WI38 (cell line): Measurements from ENCODE around the gene DCUN1D2.
"Not testable (repeated sequence)": the region's sequence is repeated elsewhere in the genome, so short reads cannot be mapped to it uniquely, and the experiment has no call there.

Experiments
- H3K4me3 ChIP-seq: 2 replicates; pipeline ENCODE4 v1.5.1; 2011; ENCODE audit warnings: low read depth, mild to moderate bottlenecking, control low read depth, low read length
- TF ChIP-seq, protein P1 (sequence below): IDR thresholded peaks from 2 replicates; pipeline ENCODE4 v1.5.1; 2012; ENCODE audit warnings: low read depth, mild to moderate bottlenecking, control low read depth, low read length

Gene DCUN1D2

DNA sequence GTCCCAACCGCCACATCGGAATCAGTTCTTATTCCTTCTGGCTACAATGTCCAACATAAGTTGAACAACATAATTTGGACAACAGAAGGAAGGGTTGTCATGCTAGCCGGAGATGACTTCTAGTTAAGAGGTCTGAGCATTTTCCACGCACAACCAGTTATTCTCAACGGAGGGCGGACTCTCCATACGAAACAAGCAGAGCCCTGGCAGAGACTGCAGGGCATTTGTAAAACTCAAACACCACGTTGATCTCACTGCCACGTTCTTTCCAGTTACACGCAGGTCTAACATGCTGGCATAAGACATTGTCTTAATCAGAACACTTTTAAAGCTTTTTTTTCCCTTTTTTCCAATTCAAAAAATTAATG is 38.3 kb upstream of the DCUN1D2 start:
- H3K4me3 ChIP-seq, result no peak overlapping the region
- TF ChIP-seq, protein P1, sequence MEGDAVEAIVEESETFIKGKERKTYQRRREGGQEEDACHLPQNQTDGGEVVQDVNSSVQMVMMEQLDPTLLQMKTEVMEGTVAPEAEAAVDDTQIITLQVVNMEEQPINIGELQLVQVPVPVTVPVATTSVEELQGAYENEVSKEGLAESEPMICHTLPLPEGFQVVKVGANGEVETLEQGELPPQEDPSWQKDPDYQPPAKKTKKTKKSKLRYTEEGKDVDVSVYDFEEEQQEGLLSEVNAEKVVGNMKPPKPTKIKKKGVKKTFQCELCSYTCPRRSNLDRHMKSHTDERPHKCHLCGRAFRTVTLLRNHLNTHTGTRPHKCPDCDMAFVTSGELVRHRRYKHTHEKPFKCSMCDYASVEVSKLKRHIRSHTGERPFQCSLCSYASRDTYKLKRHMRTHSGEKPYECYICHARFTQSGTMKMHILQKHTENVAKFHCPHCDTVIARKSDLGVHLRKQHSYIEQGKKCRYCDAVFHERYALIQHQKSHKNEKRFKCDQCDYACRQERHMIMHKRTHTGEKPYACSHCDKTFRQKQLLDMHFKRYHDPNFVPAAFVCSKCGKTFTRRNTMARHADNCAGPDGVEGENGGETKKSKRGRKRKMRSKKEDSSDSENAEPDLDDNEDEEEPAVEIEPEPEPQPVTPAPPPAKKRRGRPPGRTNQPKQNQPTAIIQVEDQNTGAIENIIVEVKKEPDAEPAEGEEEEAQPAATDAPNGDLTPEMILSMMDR, result no peak

DNA sequence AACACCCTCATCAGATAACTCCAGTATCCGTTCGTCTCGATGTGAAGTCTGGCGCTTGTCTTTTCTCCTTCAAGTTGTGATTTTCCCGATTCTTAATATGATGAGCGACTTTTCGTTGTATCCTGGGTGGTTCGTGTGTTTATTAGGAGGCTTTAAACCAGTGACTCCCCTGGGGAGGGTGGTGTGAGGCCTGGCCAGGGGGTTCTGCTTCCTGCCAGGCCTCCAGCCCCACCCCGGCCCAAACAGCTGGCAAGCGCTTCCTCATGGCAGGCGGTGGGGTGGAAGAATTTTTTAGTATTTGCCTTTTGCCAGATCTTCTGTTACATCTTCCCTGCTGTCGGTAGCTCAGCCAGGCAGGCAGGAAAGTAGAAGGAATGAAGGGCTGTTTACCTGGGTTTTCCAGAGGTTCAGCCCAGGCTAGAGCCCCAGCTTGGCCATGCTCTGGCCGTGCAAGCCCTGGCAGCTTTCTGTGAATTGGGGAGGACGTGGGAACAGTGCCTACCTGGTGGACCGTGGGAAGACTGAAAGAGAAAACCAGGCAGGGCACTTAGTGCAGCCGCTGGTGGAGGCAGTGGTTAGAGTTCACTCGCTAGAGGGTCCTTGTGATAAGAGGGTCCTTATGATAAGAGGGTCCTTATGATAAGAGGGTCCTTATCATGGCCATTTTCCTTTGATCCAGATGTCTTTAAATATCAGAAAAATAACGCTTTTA is 37.7 kb upstream of the DCUN1D2 start:
- TF ChIP-seq, protein P1, result no peak
- H3K4me3 ChIP-seq, result no peak overlapping the region

DNA sequence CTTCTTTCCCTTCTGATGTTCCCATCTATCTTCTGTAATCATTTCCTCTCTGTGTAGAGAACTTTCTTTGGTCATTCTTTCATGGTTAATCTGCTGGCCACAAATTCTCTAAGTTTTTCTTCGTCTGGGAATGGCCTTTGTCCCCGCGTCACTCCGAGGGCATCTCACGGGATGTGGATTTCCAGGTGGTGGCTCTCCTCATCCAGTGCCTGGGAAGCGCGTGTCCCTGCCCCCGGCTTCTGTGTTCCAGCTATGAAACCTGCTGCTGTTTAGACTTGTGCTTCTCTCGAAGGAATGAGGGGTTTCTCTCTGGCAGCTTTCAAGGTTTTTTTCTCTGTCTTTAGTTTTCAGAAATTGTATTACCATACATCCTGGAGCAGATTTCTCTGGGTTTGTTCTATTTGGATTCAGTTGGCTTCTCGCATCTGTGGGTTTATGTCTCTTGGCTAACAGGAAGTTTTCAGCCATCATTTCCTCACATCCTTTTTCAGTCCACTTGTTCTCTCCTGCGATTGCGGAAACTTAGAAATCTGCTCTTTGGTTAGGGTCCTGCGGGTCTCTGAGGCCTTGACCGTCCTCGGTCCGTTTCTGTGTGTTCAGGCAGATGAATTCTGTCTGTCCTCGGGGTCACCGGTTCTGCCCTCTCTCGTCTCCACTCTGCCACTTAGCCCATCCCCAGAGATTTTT is 36.9 kb upstream of the DCUN1D2 start:
- H3K4me3 ChIP-seq, result no peak overlapping the region
- TF ChIP-seq, protein P1, result no peak

DNA sequence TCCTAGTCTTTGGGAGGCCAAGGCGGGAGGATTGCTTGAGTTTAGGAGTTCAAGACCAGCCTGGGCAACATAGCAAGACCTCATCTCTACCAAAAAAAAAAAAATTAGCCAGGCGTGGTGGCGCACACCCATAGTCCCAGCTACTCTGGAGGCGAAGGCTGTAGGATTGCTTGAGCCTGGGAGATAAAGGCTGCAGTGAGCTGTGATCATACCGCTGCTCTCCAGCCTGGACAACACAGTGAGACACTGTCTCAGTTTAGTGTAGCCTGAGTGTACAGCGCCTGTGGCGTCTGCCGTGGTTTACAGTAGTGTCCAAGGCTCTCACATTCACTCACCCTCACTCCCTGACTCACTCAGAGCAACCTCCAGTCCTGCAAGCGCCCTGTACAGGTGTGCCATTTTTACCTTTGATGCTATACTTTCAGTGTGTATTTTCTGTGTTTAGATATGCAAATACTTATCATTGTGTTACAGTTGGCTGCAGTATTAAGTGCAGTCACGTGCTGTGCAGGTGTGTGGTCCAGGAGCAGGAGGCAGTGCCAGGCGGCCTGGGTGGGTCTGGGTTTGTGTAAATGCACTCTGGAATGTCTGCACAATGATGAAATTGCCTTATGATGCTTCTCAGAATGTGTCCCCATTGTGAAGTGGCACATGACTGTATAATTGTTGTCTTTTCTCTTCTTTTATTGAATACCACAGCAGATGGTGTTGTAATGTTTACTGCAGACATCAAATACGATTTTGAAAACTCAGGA is 36.1 kb upstream of the DCUN1D2 start:
- TF ChIP-seq, protein P1, result no peak
- no peak overlapping the region for H3K4me3 ChIP-seq

DNA sequence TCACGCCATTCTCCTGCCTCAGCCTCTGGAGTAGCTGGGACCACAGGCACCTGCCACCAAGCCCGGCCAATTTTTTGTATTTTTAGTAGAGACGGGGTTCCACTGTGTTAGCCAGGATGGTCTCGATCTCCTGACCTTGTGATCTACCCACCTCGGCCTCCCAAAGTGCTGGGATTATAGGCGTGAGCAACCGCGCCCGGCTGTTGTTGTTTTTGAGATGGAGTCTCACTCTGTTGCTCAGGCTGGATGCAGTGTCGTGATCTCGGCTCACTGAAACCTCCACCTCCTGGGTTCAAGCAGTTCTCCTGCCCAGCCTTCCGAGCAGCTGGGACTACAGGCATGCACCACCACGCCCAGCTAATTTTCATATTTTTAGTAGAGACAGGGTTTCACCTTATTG is 31.9 kb upstream of the DCUN1D2 start:
- not testable (repeated sequence) for H3K4me3 ChIP-seq

DNA sequence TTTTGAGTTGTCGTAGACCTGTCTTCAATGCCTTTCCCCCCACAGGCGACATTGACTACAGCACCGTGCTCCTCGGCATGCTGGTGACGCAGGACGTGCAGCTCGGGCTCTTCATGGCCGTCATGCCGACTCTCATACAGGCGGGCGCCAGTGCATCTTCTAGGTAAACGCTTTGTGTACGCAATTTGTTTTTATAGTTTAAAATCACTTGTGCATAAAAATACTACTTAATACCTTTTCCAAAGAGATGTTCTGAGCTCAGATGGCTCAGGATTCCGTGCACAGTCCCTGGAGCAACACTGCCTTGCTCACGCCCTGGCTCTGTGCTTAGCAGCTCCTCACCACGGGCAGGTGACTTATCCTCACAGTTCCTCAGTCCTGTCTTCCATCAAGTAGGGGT is 30.1 kb upstream of the DCUN1D2 start:
- H3K4me3 ChIP-seq, result no peak overlapping the region
- TF ChIP-seq, protein P1, result no peak

DNA sequence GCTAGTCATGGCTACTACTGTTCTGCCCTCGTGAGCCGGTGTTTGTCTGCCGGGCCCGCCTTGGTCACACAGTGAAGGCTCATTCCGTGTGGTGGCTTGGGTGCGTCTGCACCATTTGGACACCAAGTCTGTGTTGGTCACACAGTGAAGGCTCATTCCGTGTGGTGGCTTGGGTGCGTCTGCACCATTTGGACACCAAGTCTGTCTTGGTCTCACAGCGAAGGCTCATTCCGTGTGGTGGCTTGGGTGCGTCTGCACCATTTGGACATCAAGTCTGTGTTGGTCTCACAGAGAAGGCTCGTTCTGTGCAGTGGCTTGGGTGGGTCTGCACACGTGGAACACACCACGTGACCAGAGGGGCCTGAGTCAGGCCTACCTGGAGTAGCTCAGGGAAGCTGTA is 29.0 kb upstream of the DCUN1D2 start:
- TF ChIP-seq, protein P1, result no peak
- no peak overlapping the region for H3K4me3 ChIP-seq
